Measurements from ENCODE around the gene ACTR6. TPM values are rescaled to one million over a fixed set of nuclear protein-coding genes. Genes with fewer than 3 reads are reported as not detected.

The ACTR6 gene
- total and polyA plus RNA-seq, 9 of the 15 experiments (the other 6 are each of a cell fraction or from before 2014, with no cell fraction given) = 26.1 to 109 (median 70.9) TPM

DNA sequence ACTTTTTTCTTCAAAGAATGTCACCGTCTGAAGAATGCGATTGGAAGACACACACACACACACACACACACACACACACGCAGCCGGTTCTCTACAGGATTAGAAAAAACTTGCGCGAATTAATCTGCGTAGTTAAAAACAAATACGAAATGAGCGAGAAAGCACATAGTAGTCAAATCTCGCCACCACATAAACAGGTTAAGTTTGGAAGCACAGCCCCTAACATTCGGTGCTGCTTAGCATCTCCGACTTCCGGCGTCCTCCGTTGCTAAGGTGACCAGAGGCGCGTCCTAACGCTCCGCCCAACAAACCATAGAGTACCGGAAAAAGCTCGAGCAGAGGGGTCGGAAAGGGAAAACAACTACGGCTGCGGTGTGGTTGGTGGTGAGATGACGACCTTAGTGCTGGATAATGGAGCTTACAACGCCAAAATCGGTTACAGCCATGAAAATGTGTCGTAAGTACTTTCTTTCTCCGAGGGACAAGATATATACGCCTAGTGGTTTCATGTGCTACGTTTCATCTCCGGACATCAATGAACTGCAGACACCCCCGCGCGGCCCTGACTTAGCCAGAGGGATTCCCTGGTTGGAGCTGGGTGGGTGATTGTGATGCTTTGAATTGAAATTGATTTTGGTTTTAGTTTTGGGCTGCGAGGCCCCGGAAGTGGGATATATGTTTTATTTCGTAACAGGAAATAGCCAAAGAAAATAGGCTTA lies at the start of gene ACTR6 (continued):
- TF ChIP-seq ZNF609 (CRISPR knock-in tag; IDR thresholded peaks at IDR 0.05; ENCODE audit: borderline replicate concordance) = no peak
- TF ChIP-seq, protein P1, sequence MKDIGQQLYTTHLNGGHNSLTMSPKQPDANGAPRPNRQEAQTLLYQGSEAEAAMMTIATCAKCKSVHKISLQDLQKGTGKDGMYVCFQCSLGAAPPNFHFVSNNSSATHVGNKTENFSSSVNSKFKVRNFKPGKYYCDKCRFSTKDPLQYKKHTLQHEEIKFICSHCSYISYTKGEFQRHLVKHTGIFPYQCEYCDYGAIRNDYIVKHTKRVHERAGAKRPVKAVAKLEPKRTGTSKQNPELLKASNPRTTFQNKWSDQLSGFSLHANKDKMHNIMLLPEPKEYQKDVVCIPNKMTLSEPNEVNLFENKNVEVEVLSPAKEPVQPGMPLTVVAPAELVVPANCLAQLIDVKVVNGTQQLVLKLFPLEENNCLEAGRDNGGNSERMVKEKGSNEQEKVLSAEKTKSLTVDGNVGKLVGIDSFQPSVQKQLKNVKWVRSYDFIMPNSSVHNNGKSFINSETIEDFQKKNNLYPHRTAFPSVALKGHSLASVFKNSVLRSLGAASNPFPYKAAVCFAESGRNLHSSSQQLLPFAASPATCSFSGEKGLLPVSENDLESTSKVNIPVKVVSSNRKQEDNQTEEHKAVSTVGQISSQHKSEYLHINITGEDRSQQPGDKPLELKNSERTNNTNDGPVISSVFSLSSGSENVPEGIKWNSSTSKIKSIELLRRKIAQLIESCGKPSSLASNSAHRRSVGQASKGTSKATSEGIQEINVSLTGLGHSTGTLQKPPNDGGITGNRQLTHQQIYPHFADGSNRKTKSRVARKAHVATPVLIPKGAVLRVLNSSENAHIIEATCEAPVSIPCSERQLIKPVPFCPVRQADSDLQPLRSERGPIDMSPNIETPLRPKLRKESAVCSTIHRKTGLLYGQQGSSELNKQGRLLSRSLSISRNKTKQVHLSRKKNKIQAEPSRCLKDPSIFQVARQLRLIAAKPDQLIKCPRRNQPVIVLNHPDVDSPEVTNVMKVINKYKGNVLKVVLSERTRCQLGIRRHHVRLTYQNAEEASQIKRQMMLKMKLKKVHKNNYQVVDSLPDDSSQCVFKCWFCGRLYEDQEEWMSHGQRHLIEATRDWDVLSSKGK (CRISPR knock-in tag; IDR thresholded peaks at IDR 0.05) = no peak
- no peak for TF ChIP-seq DACH1 (IDR thresholded peaks at IDR 0.05; ENCODE audit: partially characterized antibody)
- TF ChIP-seq ZSCAN32 (CRISPR knock-in tag; IDR thresholded peaks at IDR 0.05) = no peak
- peak in 1 of 2 experiments; percentile 91; a peak in 2 of 4 replicates for TF ChIP-seq CSDE1 (IDR thresholded peaks at IDR 0.05)
- TF ChIP-seq GATA2 (CRISPR knock-in tag; IDR thresholded peaks at IDR 0.05) = no peak
- no peak for TF ChIP-seq ZNF263 (CRISPR knock-in tag; IDR thresholded peaks at IDR 0.05; ENCODE audit: borderline replicate concordance)
- no peak for TF ChIP-seq NELFE (IDR thresholded peaks at IDR 0.05; ENCODE audit: insufficient read depth, insufficient read length)
- TF ChIP-seq TAF15 (IDR thresholded peaks at IDR 0.05; ENCODE audit: low read depth, low read length) = no peak
- no peak for TF ChIP-seq ZZZ3 (IDR thresholded peaks at IDR 0.05)
- TF ChIP-seq SMAD3 (CRISPR knock-in tag; conservative IDR thresholded peaks at IDR 0.05) = no peak
- no peak for TF ChIP-seq BRF1 (IDR thresholded peaks at IDR 0.05; ENCODE audit: borderline replicate concordance, extremely low read depth, insufficient read length)
- TF ChIP-seq ZNF77 (CRISPR knock-in tag; IDR thresholded peaks at IDR 0.05) = no peak
- no peak for TF ChIP-seq FOXA3 (CRISPR knock-in tag; conservative IDR thresholded peaks at IDR 0.05 in 1 of 2, IDR thresholded peaks at IDR 0.05 in 1 of 2)
- TF ChIP-seq, protein P2, sequence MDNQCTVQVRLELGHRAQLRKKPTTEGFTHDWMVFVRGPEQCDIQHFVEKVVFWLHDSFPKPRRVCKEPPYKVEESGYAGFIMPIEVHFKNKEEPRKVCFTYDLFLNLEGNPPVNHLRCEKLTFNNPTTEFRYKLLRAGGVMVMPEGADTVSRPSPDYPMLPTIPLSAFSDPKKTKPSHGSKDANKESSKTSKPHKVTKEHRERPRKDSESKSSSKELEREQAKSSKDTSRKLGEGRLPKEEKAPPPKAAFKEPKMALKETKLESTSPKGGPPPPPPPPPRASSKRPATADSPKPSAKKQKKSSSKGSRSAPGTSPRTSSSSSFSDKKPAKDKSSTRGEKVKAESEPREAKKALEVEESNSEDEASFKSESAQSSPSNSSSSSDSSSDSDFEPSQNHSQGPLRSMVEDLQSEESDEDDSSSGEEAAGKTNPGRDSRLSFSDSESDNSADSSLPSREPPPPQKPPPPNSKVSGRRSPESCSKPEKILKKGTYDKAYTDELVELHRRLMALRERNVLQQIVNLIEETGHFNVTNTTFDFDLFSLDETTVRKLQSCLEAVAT (IDR thresholded peaks at IDR 0.05) = peak in 1 of 2 experiments; percentile 47; a peak in 1 of 4 replicates
- no peak for TF ChIP-seq DDX20 (tag; IDR thresholded peaks at IDR 0.05; ENCODE audit: low read depth)

Data from K562 (cell line).